ENCODE results near the gene ZNF148.

ZNF148 gene

GRCh38 chr3:125220727-125221429 is 154.2 kb downstream of the ZNF148 start:
- no peak for DNase-seq (ENCODE audit: low read depth in 2 of 2)

- DNase-seq (ENCODE audit: low read depth in 2 of 2) = no peak
These were observed 154.9 kb downstream of the ZNF148 start for GRCh38 chr3:125220183-125220582.

GRCh38 chr3:125219261-125219701 is 155.8 kb downstream of the ZNF148 start:
- no peak for DNase-seq (ENCODE audit: low read depth in 2 of 2)

DNA sequence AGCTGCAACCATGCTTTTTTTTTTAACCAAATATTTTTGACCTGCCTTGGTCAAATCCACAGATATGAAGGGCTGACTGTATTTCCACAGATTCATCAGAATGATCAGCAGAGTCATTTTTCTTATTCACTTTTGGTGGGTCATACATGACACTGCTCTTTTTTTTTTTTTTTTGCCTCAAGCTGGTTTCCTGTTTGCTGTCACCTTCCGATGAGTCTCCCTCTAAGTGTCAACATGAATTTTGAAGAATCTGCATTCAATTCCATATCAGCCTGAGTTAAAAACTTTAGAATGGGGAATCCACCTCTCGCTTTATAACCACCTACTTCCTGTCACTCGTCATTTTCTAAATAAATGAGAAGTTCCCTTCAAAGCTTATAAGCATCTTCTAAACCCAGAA is 160.4 kb downstream of the ZNF148 start:
- DNase-seq (ENCODE audit: low read depth in 2 of 2) = no peak

DNA sequence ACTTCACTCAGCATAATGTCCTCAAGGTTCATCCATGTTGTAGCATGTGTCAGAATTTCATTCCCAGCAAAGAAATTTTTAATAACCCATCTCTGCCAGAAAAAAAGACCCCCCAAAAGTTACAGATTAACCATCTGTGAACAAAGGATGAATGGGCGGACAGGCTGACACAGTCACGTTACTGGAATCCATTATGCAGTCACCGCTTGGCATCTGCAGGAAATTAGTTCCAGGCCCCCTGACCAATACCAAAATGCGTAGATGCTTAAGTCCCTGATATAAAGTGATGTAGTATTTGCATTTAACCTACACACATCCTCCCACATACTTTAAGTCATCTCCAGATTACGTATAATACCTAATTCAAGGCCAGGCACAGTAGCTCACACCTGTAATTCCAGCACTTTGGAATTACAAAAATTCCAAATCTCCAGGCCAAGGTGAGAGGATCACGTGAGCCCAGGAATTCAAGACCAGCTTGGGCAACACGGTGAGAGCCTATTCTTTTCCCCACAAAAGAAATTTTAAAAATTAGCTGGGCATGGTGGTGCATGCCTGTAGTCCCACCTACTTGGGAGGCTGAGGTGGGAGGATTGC is 161.1 kb downstream of the ZNF148 start:
- no peak for DNase-seq (ENCODE audit: low read depth in 2 of 2)

- DNase-seq (ENCODE audit: low read depth in 2 of 2) = no peak
These were observed 161.8 kb downstream of the ZNF148 start for GRCh38 chr3:125213364-125213755.

DNA sequence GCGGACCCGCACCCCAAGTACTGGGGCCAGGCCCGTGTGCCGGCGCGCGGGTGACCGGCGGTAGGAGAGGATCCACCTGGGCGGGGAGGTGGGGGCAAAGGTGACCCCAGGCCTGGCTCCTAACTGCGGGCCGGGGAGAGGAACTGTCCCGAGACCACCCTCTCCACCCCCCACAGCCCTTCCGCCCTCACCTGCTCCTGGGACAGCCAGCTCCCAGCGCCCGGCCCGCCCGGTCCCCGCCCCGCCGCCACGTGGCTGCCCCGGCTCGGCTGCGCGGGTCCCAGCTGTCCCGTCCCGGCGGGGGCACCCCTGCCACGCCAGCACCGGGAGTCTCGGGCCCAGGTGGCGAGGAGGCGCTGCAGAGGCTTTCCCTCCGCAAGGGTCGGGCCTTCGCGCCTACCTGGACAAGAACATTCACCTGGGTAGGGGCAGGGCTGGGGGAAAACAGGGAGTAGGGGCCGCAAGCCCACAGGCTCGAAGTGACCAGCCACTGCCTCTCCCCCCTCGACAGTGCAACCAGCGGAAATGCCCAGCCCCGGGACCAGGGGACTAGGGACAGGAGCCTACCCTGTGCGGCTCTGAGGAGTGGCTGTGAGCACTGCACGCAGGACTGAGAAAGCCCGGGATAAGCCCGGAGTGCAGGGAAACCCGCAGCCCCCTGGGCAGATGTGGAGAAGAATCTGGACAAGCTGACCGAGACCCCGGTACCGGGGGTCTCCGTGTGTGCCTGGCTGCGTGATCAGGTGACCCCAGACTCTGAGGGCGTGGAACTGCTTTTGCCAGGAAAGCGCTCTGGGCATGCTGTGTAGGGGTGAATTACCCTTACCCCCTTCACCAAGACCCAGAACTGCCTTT is 162.4 kb downstream of the ZNF148 start, which contains the start of gene SLC12A8:
Gene SLC12A8, minus strand, starts transcription at position 240 of the 855 bp plus-strand sequence. CDS start 1,399 bp downstream, outside the sequence.
- no peak for DNase-seq (ENCODE audit: low read depth in 2 of 2)

DNA sequence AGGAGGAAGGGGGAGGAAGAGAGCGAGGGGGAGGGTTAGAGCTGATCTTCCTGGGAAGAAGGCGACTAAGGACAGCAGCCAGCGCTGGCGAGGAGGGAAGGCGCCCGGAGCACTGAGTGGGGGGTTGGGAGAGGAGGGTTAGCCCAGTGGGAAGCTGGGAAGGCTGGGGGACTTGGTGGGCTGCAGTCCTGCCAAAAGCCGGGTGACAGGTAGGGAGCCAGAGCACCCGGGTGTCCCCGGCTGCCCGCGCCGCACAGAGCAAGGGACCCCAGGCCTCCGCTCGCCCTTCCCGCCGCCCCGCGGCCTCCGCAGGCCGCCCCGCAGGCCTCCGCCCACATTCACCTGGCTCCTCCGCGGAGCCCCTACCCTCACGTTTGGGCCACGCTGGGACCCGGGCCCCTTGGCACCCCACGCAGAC is 163.0 kb downstream of the ZNF148 start:
- DNase-seq (ENCODE audit: low read depth in 2 of 2) = no peak

DNA sequence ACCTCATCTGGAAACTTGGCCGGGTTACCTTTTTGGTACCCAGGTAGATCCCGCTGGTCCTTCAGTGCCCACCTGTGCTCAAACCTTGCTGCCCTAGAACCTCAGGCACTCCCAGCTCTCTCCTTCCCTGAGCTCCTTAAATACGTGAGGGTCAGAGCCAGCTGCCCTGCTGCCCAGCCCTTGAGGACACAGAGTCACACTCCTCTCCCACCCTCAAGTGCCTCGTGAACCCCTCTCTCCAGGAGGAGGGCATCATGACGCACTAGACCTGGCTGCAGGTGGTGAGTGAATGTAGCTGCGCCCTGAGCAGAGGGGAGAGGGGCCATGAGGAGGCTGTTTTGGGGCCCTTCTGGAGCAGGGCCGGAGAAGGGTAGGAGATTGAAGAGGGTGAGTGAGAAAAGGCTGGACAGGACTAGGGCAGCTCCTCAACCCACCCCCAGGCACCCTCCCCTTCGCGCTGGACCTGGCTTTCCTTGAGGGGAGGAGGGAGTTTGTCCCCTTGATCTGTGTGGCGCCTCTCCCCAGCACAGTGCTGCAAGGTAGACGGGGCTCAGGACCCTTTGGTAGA is 163.5 kb downstream of the ZNF148 start:
- no peak for DNase-seq (ENCODE audit: low read depth in 2 of 2)

GRCh38 chr3:125207949-125208568 is 167.1 kb downstream of the ZNF148 start:
- DNase-seq (ENCODE audit: low read depth in 2 of 2) = no peak

DNA sequence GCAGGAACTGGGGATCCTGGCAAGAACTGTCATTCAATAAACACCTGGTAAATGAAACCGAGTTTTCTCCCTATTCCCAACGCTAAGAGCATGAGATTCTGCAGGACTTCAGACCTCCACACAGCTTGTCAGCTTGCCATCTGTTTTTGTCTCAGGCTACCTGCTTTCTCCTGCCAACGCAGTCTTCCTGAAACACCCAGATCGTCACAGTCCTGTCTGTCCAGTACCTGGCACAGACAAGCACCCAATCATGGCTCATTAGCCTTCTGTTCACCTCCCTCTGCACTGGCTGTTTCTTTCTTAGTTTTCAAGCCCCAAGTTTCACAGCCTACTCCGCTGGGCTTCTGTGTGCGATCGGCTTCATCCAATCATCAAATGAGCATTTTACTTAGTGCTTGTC is 167.6 kb downstream of the ZNF148 start:
- no peak for DNase-seq (ENCODE audit: low read depth in 2 of 2)

- DNase-seq (ENCODE audit: low read depth in 2 of 2) = no peak
These were observed 168.2 kb downstream of the ZNF148 start for GRCh38 chr3:125206934-125207333.

- no peak for DNase-seq (ENCODE audit: low read depth in 2 of 2)
These were observed 171.4 kb downstream of the ZNF148 start for GRCh38 chr3:125203731-125204130.

GRCh38 chr3:125202197-125202596 is 172.9 kb downstream of the ZNF148 start:
- DNase-seq (ENCODE audit: low read depth in 2 of 2) = no peak

DNA sequence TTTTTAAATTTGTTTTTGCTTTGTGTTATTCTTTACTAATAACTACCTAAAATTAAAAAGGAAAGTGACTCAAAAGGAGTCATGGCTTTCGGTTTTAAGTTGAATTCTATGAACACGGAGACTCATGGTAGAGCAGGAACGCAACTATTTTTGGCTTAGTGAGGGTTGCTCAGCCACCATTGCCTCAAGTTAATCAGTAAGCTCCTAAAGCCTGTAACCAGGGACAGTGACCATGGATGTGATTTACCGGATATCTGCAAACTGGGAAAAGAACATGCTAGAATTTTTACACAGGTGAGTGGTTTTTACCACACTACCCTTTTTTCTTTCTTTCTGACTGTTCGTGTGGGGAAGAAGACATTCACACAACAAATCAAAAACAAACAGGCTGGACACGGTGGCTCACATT is 174.4 kb downstream of the ZNF148 start:
- no peak for DNase-seq (ENCODE audit: low read depth in 2 of 2)

DNA sequence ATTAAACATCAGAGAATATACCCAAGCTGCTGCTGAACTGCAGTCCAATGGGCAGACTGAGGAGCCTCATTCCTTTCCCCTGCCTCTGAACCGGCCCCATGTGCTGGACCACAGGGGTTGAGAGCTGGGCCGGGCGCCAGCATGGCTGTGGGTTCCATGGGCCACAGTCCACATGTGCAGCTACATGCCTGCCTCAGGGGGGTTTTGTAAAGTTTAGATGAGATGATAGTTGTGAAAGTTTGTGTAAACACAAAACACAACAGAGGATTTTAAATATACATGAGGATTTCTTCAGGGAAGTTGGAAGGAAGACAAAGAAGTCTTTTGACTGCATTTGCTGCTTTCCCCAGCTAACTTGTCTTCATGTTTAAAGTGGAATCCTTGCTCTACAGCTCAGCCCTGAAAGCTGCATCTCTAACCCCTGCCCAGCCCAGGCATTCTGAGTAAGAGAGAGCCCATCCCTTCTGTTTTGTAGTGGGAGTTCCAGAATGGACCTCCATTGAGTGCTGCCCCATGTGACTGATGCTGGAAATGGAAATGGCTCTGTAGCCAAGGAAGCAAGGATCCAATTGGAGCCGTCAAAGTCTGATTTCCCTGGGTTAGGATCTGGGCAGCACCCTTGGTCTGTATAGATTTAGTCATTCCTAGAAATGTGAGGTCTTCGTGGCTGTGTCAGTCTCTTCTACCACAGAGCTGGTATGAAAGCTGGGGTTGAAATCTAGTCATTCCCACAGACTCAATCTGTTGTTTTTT is 180.1 kb downstream of the ZNF148 start:
- DNase-seq (ENCODE audit: low read depth in 2 of 2) = no peak

DNA sequence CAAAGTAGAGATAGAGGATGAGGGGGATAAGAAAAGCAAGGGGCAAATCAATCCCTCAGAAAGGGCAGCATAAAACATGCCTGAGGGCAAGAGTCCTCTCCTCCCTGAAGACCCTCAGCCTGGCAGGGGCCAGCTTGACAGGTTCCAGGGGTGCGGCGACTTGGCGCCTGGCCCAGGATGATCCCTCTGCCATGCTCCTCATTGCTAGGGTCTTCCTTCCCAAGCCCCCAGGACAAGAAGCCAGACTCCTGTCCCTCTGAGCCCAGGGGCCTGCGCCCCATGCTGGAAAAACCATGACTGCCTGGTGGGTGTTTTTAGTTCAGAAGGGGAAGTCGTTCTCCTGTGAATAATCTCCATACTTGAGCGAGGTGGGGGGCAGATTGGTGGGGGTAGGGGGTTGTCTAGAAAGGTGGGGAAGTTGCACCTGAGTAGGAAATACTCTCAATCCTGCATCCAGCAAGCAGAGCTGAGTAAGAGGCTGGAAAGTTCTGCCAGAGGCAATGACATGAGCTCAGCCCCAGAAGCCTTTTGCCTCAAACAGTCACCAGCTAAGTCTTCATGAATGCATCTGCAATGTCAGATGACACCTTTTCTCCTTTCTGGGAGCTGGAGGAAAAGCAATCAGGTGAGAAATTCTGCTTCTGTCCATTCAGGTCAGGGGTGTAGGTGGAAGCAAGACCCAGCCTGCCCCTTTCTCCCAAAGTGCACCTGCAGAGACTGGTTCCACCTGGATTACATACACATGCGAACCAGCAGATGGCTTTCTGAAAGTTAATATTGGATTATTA is 180.9 kb downstream of the ZNF148 start:
- DNase-seq (ENCODE audit: low read depth in 2 of 2) = no peak

DNA sequence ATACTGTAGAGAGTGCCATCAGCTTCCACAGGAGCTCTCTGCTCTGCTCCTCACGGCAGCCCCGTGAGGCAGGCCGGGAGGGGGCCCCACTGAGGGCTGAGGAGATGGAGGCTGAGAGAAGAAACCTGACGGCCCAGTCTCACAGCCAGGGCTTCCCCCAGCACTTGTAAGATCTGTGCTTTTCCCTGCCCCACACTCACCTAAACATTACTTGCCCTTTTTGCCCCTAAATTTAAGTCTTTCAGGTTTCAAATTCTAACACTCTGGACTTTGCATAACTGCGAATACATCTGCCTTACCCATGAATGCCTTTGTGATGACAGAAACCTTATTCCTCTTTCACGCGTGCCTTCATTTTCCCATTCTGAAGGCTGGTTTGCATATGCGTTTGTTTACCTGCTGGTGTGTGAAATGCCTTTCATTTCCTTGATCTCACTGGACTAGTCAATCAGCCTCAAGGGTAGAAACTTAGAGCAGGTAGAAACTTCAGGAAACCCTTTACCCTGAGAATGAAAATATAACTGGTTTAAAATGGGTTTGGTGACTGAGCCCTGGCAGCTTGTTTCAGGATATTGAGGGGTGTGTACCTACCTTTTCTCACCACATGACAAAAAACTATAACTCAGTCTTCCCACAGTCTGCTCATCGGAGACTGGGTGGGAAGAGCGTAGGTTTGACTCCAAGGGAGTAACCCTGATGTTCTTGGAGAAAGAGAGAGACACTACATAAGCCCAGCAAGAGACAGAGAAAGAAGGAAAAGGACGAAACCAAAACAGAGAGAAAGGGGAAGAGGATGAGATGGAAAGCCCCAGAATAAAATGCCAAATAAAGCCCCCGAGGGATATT is 182.7 kb downstream of the ZNF148 start:
- no peak for DNase-seq (ENCODE audit: low read depth in 2 of 2)

GRCh38 chr3:125191730-125192129 is 183.4 kb downstream of the ZNF148 start:
- no peak for DNase-seq (ENCODE audit: low read depth in 2 of 2)

Measured in stimulated activated CD8-positive, alpha-beta memory T cell treated with anti-CD3 and anti-CD28 coated beads, Interleukin-15, amount 100 ng/mL, for 48 hours (primary cell).